Occipital lobe (tissue), 2 donors: Measurements from ENCODE around the gene TCF25. TPM values are rescaled to one million over a fixed set of nuclear protein-coding genes. Genes with fewer than 3 reads are reported as not detected.
"Not testable (repeated sequence)": the region's sequence is repeated elsewhere in the genome, so short reads cannot be mapped to it uniquely, and the experiment has no call there.

ENCODE experiments used
- DNase-seq: peaks from one replicate; lab custom pipeline; 2025; lab: John Stamatoyannopoulos, UW
- total RNA-seq: library from RNA; depleted of rRNA; stranded (reverse); fragments of >200 nt; gene quantifications from one replicate; pipeline ENCODE4 v1.2.3, GENCODE V29; 2014

The TCF25 gene
- total RNA-seq, 1 donor from 2014 or later, result 136 TPM

- DNase-seq, result not testable (repeated sequence)
These were observed 5.7 kb downstream of the TCF25 start for GRCh38 chr16:89879123-89879522.

- DNase-seq, result no peak
These were observed 7.3 kb downstream of the TCF25 start for GRCh38 chr16:89880477-89881367.

GRCh38 chr16:89881368-89881730 is 8.0 kb downstream of the TCF25 start:
- DNase-seq, result no peak

GRCh38 chr16:89883346-89884040 is 10.1 kb downstream of the TCF25 start:
- DNase-seq, result no peak

- DNase-seq, result no peak
These were observed 10.6 kb downstream of the TCF25 start for GRCh38 chr16:89884041-89884421.

GRCh38 chr16:89887243-89887642 is 13.9 kb downstream of the TCF25 start:
- no peak for DNase-seq

GRCh38 chr16:89890200-89890599 is 16.8 kb downstream of the TCF25 start:
- no peak for DNase-seq

- no peak for DNase-seq
These were observed 17.7 kb downstream of the TCF25 start for GRCh38 chr16:89890886-89891657.

GRCh38 chr16:89892055-89892630 is 18.8 kb downstream of the TCF25 start:
- DNase-seq, result no peak

- no peak for DNase-seq
These were observed 19.2 kb downstream of the TCF25 start for GRCh38 chr16:89892635-89893034.

- DNase-seq, result no peak
These were observed 20.5 kb downstream of the TCF25 start for GRCh38 chr16:89893642-89894548.

- DNase-seq, result no peak
These were observed 22.3 kb downstream of the TCF25 start for GRCh38 chr16:89895482-89896250.

- no peak for DNase-seq
These were observed 23.8 kb downstream of the TCF25 start for GRCh38 chr16:89897204-89897603.

- DNase-seq, result no peak
These were observed 25.0 kb downstream of the TCF25 start for GRCh38 chr16:89898201-89898967.

GRCh38 chr16:89899879-89900481 is 26.6 kb downstream of the TCF25 start:
- no peak for DNase-seq

- DNase-seq, result no peak
These were observed 27.5 kb downstream of the TCF25 start for GRCh38 chr16:89900885-89901284.

- DNase-seq, result no peak
These were observed 29.6 kb downstream of the TCF25 start for GRCh38 chr16:89902980-89903379.

- no peak for DNase-seq
These were observed 30.6 kb downstream of the TCF25 start for GRCh38 chr16:89903908-89904515.
